ENCODE results near the gene CHRM4. TPM values are rescaled to one million over a fixed set of nuclear protein-coding genes. Genes with fewer than 3 reads are reported as not detected.

CHRM4 gene
- total RNA-seq, 1 experiment from 2014 or later: 0.27 TPM

DNA sequence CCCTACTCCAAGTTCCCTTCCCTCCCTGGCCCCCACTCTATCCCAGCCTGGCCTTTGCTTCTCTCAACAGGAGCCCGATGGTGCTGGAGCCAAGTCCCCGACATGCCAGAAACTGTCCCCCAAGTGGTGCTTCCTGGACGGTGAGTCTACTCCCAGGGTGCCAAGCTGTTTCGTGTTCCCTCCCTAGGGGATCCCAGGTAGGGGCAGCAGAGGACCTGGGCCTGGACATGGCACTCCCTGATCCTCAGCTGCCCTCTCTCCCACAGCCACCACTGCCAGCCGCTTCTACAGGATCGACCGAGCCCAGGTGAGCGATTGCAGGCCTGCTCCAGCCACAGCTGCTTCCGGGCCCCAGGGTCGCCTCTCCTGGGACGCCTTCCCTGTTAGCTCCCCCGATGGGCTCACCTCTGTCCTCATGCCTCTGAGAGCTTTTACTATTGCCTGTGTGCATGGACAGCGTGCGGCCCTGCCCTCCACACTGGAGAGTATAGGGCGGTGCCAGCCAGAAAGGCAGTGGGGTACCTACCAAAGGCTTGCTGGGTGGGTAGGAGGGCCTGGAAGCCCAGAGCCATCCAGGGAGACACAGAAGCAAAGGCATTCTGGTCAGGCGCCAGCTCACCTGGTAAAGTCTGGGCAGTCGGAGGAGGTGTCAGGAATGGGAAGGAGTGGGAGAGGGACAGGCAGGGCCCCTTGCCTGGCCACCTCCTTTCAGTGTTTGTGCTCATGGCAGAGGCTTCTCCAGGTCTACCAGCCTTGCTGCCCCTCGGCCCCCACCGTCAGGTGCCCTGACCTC is 15.1 kb downstream of the CHRM4 start:
- Histone ChIP-seq H3K9me3 (no peaks in the 10 kb centered on the region), H3K4me1 (peaks cover 6% of the 10 kb centered on the region; the same call in 1 of the 2 replicates), H3K27me3 (replicated peaks; ENCODE audit: control insufficient read depth, insufficient read depth, low read length) (no peaks in the 10 kb centered on the region), H3K4me3 (ENCODE audit: low read depth, low read length) (no peak overlapping the region), H3K36me3 (ENCODE audit: control insufficient read depth, insufficient read depth, low read length) (no peaks in the 10 kb centered on the region; the same call in 1 of the 2 replicates)
- Mint-ChIP-seq H3K36me3 (ENCODE audit: insufficient read depth, unreplicated experiment) (peaks cover 63% of the 10 kb centered on the region), H3K27me3 (ENCODE audit: insufficient read depth, unreplicated experiment) (no peaks in the 10 kb centered on the region), H3K27ac (ENCODE audit: unreplicated experiment) (no peak overlapping the region), H3K4me1 (ENCODE audit: low read depth, unreplicated experiment) (no peaks in the 10 kb centered on the region), H3K9me3 (ENCODE audit: unreplicated experiment) (no peaks in the 10 kb centered on the region), H3K4me3 (ENCODE audit: unreplicated experiment) (no peak overlapping the region)
- BruUV-seq (replicated peaks): no TSS peak
- intact Hi-C loops (cut with micrococcal nuclease; ENCODE audit: unreplicated experiment): no loop called here
- ChIA-PET CTCF (no interaction called here), POLR2A (no interaction called here)
- no peak for DNase-seq
- TF ChIP-seq, protein P1, sequence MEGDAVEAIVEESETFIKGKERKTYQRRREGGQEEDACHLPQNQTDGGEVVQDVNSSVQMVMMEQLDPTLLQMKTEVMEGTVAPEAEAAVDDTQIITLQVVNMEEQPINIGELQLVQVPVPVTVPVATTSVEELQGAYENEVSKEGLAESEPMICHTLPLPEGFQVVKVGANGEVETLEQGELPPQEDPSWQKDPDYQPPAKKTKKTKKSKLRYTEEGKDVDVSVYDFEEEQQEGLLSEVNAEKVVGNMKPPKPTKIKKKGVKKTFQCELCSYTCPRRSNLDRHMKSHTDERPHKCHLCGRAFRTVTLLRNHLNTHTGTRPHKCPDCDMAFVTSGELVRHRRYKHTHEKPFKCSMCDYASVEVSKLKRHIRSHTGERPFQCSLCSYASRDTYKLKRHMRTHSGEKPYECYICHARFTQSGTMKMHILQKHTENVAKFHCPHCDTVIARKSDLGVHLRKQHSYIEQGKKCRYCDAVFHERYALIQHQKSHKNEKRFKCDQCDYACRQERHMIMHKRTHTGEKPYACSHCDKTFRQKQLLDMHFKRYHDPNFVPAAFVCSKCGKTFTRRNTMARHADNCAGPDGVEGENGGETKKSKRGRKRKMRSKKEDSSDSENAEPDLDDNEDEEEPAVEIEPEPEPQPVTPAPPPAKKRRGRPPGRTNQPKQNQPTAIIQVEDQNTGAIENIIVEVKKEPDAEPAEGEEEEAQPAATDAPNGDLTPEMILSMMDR (IDR thresholded peaks at IDR 0.05; ENCODE audit: insufficient read depth in 1 of 2, low read depth in 1 of 2, low read length in 1 of 2, severe bottlenecking in 1 of 2, unreplicated experiment in 1 of 2): no peak

DNA sequence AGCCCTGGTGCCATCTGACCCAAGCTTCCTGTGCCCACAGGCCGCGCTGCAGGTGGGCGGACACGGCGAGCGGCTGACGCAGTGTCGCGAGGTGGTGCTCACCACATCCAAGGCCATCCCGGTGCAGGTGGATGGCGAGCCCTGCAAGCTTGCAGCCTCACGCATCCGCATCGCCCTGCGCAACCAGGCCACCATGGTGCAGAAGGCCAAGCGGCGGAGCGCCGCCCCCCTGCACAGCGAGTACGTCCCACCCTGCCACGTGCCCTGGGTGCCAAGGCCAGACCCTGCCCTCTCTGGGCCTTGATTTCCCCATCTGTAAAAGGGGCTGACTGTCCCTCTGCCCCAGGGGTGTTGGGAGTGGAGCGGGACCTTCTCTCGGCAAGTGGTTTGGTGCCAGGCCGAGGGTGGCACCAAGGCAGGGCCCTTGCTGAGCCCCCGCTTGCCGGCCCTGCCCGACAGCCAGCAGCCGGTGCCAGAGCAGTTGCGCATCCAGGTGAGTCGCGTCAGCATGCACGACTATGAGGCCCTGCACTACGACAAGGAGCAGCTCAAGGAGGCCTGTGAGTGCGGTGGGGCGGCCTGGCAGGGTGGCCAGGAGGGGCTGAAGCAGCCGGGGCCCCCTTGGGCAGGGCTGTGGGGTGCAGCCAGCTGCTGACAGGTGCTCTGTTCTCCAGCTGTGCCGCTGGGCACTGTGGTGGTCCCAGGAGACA is 16.0 kb downstream of the CHRM4 start:
- Mint-ChIP-seq H3K36me3 (ENCODE audit: insufficient read depth, unreplicated experiment) (peaks cover 56% of the 10 kb centered on the region), H3K4me1 (ENCODE audit: low read depth, unreplicated experiment) (no peaks in the 10 kb centered on the region), H3K27me3 (ENCODE audit: insufficient read depth, unreplicated experiment) (no peaks in the 10 kb centered on the region), H3K27ac (ENCODE audit: unreplicated experiment) (no peak overlapping the region), H3K9me3 (ENCODE audit: unreplicated experiment) (no peaks in the 10 kb centered on the region), H3K4me3 (ENCODE audit: unreplicated experiment) (no peak overlapping the region)
- DNase-seq: no peak
- Histone ChIP-seq H3K4me1 (peaks cover 6% of the 10 kb centered on the region; the same call in 1 of the 2 replicates), H3K27me3 (replicated peaks; ENCODE audit: control insufficient read depth, insufficient read depth, low read length) (no peaks in the 10 kb centered on the region), H3K36me3 (ENCODE audit: control insufficient read depth, insufficient read depth, low read length) (no peaks in the 10 kb centered on the region; the same call in 1 of the 2 replicates), H3K4me3 (ENCODE audit: low read depth, low read length) (no peak overlapping the region), H3K9me3 (no peaks in the 10 kb centered on the region)
- no TSS peak for BruUV-seq (replicated peaks)
- intact Hi-C loops (cut with micrococcal nuclease; ENCODE audit: unreplicated experiment): no loop called here
- POLR2A ChIA-PET: no interaction called here
- CTCF ChIA-PET: no interaction called here
- TF ChIP-seq, protein P1 (IDR thresholded peaks at IDR 0.05; ENCODE audit: insufficient read depth in 1 of 2, low read depth in 1 of 2, low read length in 1 of 2, severe bottlenecking in 1 of 2, unreplicated experiment in 1 of 2): no peak

DNA sequence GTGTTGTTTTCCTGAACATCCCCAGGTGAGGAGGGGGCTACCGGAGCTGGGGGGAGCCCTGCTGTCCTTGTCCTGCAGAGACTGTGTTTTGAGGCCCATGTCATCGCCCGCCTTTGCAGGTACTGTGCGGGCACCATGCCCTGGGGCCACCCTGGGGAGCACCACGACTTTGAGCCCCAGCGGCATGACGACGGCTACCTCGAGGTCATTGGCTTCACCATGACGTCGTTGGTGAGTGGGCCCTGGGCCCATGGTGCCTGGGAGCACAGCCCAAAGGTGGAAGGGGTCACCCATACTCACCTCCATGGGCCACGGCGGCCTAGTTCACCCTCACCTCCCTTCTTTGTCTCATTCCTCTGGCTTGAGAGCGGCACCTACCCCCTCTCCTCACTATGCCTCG is 16.8 kb downstream of the CHRM4 start:
- ChIA-PET CTCF (no interaction called here), POLR2A (no interaction called here)
- no TSS peak for BruUV-seq (replicated peaks)
- Mint-ChIP-seq H3K4me3 (ENCODE audit: unreplicated experiment) (no peak overlapping the region), H3K4me1 (ENCODE audit: low read depth, unreplicated experiment) (no peaks in the 10 kb centered on the region), H3K9me3 (ENCODE audit: unreplicated experiment) (no peaks in the 10 kb centered on the region), H3K36me3 (ENCODE audit: insufficient read depth, unreplicated experiment) (peaks cover 51% of the 10 kb centered on the region), H3K27ac (ENCODE audit: unreplicated experiment) (no peak overlapping the region), H3K27me3 (ENCODE audit: insufficient read depth, unreplicated experiment) (no peaks in the 10 kb centered on the region)
- H3K4me1 ChIP-seq: peaks cover 6% of the 10 kb centered on the region; the same call in 1 of the 2 replicates
- no peaks in the 10 kb centered on the region for H3K9me3 ChIP-seq
- no peak for DNase-seq
- TF ChIP-seq, protein P1 (IDR thresholded peaks at IDR 0.05; ENCODE audit: insufficient read depth in 1 of 2, low read depth in 1 of 2, low read length in 1 of 2, severe bottlenecking in 1 of 2, unreplicated experiment in 1 of 2): no peak
- intact Hi-C loops (cut with micrococcal nuclease; ENCODE audit: unreplicated experiment): no loop called here
- H3K4me3 ChIP-seq (ENCODE audit: low read depth, low read length): no peak overlapping the region
- no peaks in the 10 kb centered on the region; the same call in 1 of the 2 replicates for H3K36me3 ChIP-seq (ENCODE audit: control insufficient read depth, insufficient read depth, low read length)
- H3K27me3 ChIP-seq (replicated peaks; ENCODE audit: control insufficient read depth, insufficient read depth, low read length): no peaks in the 10 kb centered on the region

Measured in Caco-2 (cell line).